ENCODE measurements around the gene NDRG3.

Gene NDRG3

DNA sequence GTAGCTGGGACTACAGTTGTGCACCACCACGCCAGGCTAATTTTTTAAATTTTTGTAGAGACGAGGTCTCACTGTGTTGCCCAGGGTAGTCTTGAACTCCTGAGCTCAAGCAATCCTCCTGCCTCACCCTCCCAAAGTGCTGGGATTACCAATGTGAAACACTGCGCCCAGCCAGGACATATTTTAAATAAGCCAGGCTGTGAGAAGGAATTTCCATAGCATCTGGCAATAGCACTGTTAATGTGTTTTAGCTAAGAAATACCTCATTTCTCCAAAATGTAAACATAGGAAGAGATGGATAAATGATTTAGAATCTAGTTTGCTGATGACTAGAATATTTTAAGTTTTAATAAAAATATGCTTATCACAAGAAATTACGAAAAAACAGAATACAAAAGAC, 72.9 kb downstream of the NDRG3 start:
- Histone ChIP-seq H3K4me3 (ENCODE audit: low read length) (no peak overlapping the region), H3K27ac (ENCODE audit: low read length) (no peak overlapping the region), H3K4me1 (ENCODE audit: control insufficient read depth, insufficient read depth, low read length) (no peaks in the 10 kb centered on the region), H3K9me3 (ENCODE audit: control insufficient read depth, insufficient read depth, low read length) (no peaks in the 10 kb centered on the region), H3K36me3 (ENCODE audit: control insufficient read depth, insufficient read depth, low read length) (no peaks in the 10 kb centered on the region), H3K27me3 (ENCODE audit: control insufficient read depth, insufficient read depth, low read length) (no peaks in the 10 kb centered on the region)
- WGBS (ENCODE audit: insufficient coverage, insufficient read length), result no CpG with 5 or more reads among the region's 4 CpGs
- DNase-seq (ENCODE audit: low read depth, low spot score), result no peak

DNA sequence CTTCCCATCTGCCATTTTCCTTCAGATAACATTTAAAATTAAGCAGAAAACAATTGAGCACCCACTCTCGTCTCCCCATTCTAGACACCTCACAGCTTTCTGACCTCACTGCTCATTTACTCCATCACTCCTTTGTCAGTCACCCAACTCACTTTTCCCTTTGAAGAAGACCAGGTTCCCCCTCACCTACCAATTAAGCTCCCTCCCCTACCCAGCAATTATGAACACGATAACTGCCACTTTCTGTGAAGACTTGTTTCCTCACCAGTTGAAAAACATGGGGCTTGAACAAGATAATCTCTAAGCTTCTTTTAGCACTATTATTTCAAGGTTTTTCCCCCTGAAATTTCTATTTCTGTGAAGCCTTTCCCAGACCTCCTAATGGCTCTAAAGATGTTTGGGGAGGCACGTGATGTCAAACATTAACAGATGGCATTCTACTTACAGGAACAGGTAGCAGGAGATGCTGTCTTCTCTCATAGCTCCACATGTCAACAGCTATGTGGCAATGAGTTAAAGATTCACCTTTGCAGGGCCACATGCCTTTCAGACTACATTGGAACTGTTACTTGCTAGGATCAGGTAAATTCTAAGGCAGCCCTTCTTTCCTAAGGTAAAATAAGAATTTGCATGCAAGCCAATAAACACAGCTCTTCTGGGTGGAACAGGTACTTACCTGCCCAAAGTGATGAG, 75.1 kb downstream of the NDRG3 start:
- DNase-seq (ENCODE audit: low read depth, low spot score), result no peak
- Histone ChIP-seq H3K9me3 (ENCODE audit: control insufficient read depth, insufficient read depth, low read length) (no peaks in the 10 kb centered on the region), H3K27ac (ENCODE audit: low read length) (no peak overlapping the region), H3K27me3 (ENCODE audit: control insufficient read depth, insufficient read depth, low read length) (no peaks in the 10 kb centered on the region), H3K4me1 (ENCODE audit: control insufficient read depth, insufficient read depth, low read length) (no peaks in the 10 kb centered on the region), H3K36me3 (ENCODE audit: control insufficient read depth, insufficient read depth, low read length) (no peaks in the 10 kb centered on the region), H3K4me3 (ENCODE audit: low read length) (no peak overlapping the region)
- no CpG with 5 or more reads among the region's 3 CpGs for WGBS (ENCODE audit: insufficient coverage, insufficient read length)

DNA sequence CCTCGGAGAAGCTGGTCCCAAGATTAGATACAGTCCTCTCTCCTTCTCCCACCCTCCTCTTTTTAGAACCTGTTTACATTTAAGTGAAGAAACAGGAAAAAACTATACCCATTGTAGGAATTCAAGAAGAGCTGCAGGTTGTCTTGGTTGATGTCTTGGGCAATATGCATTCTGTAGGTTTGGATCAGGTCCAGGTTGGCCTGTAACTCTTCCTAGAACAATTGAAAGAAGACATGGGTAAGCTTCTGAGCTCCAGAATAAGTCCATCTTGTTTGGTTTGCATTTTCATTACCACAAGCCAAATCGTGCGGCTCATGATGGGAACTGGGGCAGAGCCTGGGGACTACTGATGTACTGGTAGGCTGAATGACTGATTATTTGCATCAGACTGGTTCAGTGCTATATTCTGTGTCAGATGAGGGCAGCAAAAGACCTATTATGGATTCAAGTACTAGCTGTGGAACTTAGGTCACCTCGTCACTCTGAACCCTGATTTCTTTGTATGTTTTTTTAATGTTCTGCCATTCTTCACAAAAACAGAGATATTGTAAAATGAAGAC, 79.6 kb downstream of the NDRG3 start:
- Histone ChIP-seq H3K9me3 (ENCODE audit: control insufficient read depth, insufficient read depth, low read length) (no peaks in the 10 kb centered on the region), H3K4me1 (ENCODE audit: control insufficient read depth, insufficient read depth, low read length) (no peaks in the 10 kb centered on the region), H3K27me3 (ENCODE audit: control insufficient read depth, insufficient read depth, low read length) (no peaks in the 10 kb centered on the region), H3K27ac (ENCODE audit: low read length) (no peak overlapping the region), H3K36me3 (ENCODE audit: control insufficient read depth, insufficient read depth, low read length) (no peaks in the 10 kb centered on the region), H3K4me3 (ENCODE audit: low read length) (no peak overlapping the region)
- no CpG with 5 or more reads among the region's 4 CpGs for WGBS (ENCODE audit: insufficient coverage, insufficient read length)
- no peak for DNase-seq (ENCODE audit: low read depth, low spot score)

DNA sequence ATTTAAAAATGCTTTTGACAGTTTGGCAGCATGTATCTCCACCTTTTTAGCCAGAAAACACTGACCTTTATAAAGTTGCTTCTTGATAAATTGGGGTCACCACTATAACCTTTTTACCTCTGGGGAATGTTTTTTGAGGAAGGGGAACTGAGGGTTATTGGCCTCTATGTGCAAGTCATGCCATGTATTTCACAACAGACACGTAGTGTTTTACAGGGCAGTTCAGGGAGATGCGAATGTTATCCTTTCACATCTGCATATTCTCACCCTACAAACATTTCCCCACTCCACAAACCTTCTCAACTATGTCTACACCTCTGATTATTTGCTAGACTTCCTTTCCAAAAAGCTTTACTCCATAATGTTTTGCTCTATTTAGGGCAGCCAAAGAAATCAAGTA, 82.9 kb downstream of the NDRG3 start:
- no peak overlapping the region for H3K27ac ChIP-seq (ENCODE audit: low read length)
- H3K36me3 ChIP-seq (ENCODE audit: control insufficient read depth, insufficient read depth, low read length), result no peaks in the 10 kb centered on the region
- no CpG with 5 or more reads among the region's 2 CpGs for WGBS (ENCODE audit: insufficient coverage, insufficient read length)
- H3K9me3 ChIP-seq (ENCODE audit: control insufficient read depth, insufficient read depth, low read length), result no peaks in the 10 kb centered on the region
- no peaks in the 10 kb centered on the region for H3K4me1 ChIP-seq (ENCODE audit: control insufficient read depth, insufficient read depth, low read length)
- H3K4me3 ChIP-seq (ENCODE audit: low read length), result no peak overlapping the region
- no peak for DNase-seq (ENCODE audit: low read depth, low spot score)
- no peaks in the 10 kb centered on the region for H3K27me3 ChIP-seq (ENCODE audit: control insufficient read depth, insufficient read depth, low read length)

DNA sequence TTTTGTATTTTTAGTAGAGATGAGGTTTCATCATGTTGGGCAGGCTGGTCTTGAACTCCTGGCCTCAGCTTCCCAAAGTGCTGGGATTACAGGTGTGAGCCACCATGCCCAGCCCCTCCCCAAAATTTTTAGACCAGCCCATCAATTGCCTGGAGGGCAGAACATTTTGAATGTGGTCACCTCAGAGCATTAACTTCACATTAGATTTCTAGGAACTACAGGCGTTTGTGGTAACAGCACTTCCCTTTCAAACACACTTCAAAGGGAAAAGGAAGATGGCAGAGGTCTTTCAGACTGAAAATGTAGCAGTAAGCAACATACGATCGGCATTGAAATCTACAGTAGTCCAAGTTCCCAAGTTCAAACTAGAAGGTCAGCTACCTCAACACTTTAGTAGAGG, 87.6 kb downstream of the NDRG3 start:
- no peaks in the 10 kb centered on the region for H3K9me3 ChIP-seq (ENCODE audit: control insufficient read depth, insufficient read depth, low read length)
- H3K36me3 ChIP-seq (ENCODE audit: control insufficient read depth, insufficient read depth, low read length), result no peaks in the 10 kb centered on the region
- H3K27ac ChIP-seq (ENCODE audit: low read length), result no peak overlapping the region
- no peaks in the 10 kb centered on the region for H3K27me3 ChIP-seq (ENCODE audit: control insufficient read depth, insufficient read depth, low read length)
- no peak for DNase-seq (ENCODE audit: low read depth, low spot score)
- no peaks in the 10 kb centered on the region for H3K4me1 ChIP-seq (ENCODE audit: control insufficient read depth, insufficient read depth, low read length)
- no peak overlapping the region for H3K4me3 ChIP-seq (ENCODE audit: low read length)
- WGBS (ENCODE audit: insufficient coverage, insufficient read length), result no CpG with 5 or more reads among the region's 3 CpGs

DNA sequence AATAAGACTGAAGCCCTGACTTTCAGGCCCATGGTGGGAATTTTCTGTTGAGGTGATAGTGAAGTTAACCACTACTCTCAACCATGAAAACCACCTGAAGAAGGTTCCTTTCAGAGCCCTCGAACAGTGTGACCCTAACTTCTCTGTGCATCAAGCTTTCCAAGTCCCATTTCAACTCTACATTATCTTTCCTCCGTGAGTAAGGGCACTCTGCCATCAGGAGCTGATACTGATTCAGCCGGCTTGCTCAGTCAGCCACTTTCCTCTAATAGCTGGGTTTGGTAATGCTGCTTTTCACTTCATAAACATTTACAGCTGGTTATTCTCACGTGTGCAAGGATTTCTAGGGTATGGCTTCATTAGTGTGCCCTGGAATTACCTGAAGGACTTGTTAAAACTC, 89.2 kb downstream of the NDRG3 start:
- no peaks in the 10 kb centered on the region for H3K9me3 ChIP-seq (ENCODE audit: control insufficient read depth, insufficient read depth, low read length)
- WGBS (ENCODE audit: insufficient coverage, insufficient read length), result no CpG with 5 or more reads among the region's 4 CpGs
- H3K27ac ChIP-seq (ENCODE audit: low read length), result no peak overlapping the region
- H3K36me3 ChIP-seq (ENCODE audit: control insufficient read depth, insufficient read depth, low read length), result no peaks in the 10 kb centered on the region
- H3K4me3 ChIP-seq (ENCODE audit: low read length), result no peak overlapping the region
- no peaks in the 10 kb centered on the region for H3K4me1 ChIP-seq (ENCODE audit: control insufficient read depth, insufficient read depth, low read length)
- DNase-seq (ENCODE audit: low read depth, low spot score), result no peak
- H3K27me3 ChIP-seq (ENCODE audit: control insufficient read depth, insufficient read depth, low read length), result no peaks in the 10 kb centered on the region

DNA sequence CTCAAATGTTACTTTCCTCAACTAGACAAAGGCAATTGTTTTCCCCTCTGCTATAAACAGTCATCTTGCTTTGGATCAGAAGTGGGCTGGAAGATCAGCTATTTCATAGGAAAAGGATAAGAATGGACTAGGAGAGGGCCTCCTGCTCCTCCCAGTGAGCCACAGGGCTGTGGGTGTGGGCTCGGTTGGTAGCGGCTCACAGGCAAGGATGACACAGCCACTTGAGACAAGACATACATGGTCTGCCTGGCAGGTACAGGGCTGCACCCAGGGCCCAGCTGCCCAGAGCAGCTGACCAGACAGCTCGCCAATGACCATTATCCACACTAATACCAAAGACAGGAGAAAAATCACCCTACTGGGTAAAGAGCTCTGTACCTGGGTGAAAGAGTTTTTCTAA, 90.9 kb downstream of the NDRG3 start:
- H3K36me3 ChIP-seq (ENCODE audit: control insufficient read depth, insufficient read depth, low read length), result no peaks in the 10 kb centered on the region
- H3K27me3 ChIP-seq (ENCODE audit: control insufficient read depth, insufficient read depth, low read length), result no peaks in the 10 kb centered on the region
- H3K4me3 ChIP-seq (ENCODE audit: low read length), result no peak overlapping the region
- WGBS (ENCODE audit: insufficient coverage, insufficient read length), result no CpG with 5 or more reads among the region's 3 CpGs
- DNase-seq (ENCODE audit: low read depth, low spot score), result no peak
- H3K27ac ChIP-seq (ENCODE audit: low read length), result no peak overlapping the region
- H3K4me1 ChIP-seq (ENCODE audit: control insufficient read depth, insufficient read depth, low read length), result no peaks in the 10 kb centered on the region
- no peaks in the 10 kb centered on the region for H3K9me3 ChIP-seq (ENCODE audit: control insufficient read depth, insufficient read depth, low read length)

DNA sequence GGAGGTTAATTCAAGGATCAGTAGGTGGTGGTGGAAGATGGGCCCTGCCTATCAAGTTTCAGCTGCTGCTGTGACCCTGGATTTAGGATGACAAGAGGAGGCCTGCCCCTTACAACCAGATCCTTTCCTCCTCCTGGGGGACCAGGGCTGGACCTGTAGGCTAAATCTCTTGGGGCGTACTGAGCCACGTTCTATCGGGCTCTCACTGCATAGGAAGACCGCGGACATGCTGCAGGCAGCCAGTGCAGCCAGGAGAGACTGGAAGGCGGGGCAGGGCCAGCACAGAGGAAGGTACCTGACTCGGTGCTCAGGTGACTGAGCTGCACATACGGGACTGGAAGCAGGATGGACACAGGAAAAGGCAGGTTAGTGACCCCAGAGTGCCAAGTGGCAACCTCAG, 91.4 kb downstream of the NDRG3 start:
- Histone ChIP-seq H3K27ac (ENCODE audit: low read length) (no peak overlapping the region), H3K9me3 (ENCODE audit: control insufficient read depth, insufficient read depth, low read length) (no peaks in the 10 kb centered on the region), H3K4me1 (ENCODE audit: control insufficient read depth, insufficient read depth, low read length) (no peaks in the 10 kb centered on the region), H3K27me3 (ENCODE audit: control insufficient read depth, insufficient read depth, low read length) (no peaks in the 10 kb centered on the region), H3K36me3 (ENCODE audit: control insufficient read depth, insufficient read depth, low read length) (no peaks in the 10 kb centered on the region), H3K4me3 (ENCODE audit: low read length) (no peak overlapping the region)
- no peak for DNase-seq (ENCODE audit: low read depth, low spot score)
- WGBS (ENCODE audit: insufficient coverage, insufficient read length), result no CpG with 5 or more reads among the region's 8 CpGs

DNA sequence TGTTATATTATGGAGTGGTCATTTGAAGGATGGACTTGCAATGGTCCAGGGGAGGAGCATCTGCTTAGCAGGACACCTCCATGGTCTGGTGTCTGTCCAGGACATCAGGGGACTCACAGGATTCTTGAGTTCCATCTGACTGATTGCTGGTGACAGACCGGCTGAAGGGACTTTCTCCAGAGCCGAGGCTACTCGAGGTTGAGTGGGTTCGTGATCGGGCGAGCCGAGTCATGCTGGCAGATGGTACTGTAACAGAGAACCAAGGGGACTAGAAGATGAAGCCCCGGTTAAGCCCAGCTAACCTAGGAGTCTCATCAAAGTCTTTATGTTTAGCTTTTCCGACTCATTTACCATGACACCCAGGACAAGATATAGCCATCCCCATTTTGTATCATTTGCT, 92.4 kb downstream of the NDRG3 start:
- no peak overlapping the region for H3K4me3 ChIP-seq (ENCODE audit: low read length)
- no peaks in the 10 kb centered on the region for H3K4me1 ChIP-seq (ENCODE audit: control insufficient read depth, insufficient read depth, low read length)
- H3K27me3 ChIP-seq (ENCODE audit: control insufficient read depth, insufficient read depth, low read length), result no peaks in the 10 kb centered on the region
- H3K9me3 ChIP-seq (ENCODE audit: control insufficient read depth, insufficient read depth, low read length), result no peaks in the 10 kb centered on the region
- no CpG with 5 or more reads among the region's 9 CpGs for WGBS (ENCODE audit: insufficient coverage, insufficient read length)
- H3K27ac ChIP-seq (ENCODE audit: low read length), result no peak overlapping the region
- no peaks in the 10 kb centered on the region for H3K36me3 ChIP-seq (ENCODE audit: control insufficient read depth, insufficient read depth, low read length)
- no peak for DNase-seq (ENCODE audit: low read depth, low spot score)

DNA sequence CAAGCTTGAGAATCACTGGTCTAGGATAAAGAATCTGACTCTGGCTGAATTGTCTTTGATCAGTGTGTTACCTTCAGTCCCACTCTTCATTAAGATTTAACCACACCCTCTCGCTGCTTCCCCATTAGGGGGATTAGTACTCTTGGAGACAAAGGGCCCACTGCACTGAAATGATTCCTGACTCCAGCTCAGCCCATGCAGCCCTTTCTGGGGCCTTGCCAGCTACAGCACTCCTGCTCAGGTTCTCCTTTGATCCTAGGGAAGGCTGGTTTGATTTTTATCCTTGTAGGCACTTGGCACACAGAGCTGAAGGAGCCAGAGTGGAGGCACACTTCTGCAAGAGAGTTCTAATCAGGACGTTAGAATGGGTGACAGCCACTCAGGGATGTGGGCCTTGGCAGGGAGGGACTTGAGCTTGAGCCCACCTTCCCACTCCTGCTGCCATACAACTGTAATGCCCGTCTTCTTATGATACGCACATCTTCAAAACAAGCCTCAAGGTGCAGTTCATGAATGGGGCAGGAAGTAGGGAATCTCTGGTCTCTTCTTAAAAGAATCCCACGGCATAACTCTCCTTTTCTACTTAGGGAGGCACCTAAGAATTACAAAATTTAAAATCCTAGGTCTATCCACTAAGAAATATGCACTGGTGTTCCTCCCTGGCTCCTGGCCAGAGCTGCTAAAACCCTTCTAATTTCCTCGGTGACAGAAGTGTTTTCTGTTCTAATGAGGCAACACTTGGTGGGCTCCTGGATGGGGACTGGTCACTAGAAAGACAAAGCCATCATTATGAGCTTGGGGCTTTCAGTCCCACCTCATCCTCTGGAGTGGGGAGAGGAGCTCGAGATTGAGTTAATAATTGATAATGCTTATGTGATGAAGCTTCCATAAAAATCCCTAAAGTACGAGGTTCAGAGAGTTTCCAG, 98.4 kb downstream of the NDRG3 start:
- DNase-seq (ENCODE audit: low read depth, low spot score), result no peak
- no peaks in the 10 kb centered on the region for H3K36me3 ChIP-seq (ENCODE audit: control insufficient read depth, insufficient read depth, low read length)
- peaks cover 1% of the 10 kb centered on the region; the same call in 1 of the 2 replicates for H3K4me1 ChIP-seq (ENCODE audit: control insufficient read depth, insufficient read depth, low read length)
- WGBS (ENCODE audit: insufficient coverage, insufficient read length), result no CpG with 5 or more reads among the region's 8 CpGs
- no peaks in the 10 kb centered on the region for H3K27me3 ChIP-seq (ENCODE audit: control insufficient read depth, insufficient read depth, low read length)
- H3K9me3 ChIP-seq (ENCODE audit: control insufficient read depth, insufficient read depth, low read length), result no peaks in the 10 kb centered on the region
- H3K27ac ChIP-seq (ENCODE audit: low read length), result no peak overlapping the region
- H3K4me3 ChIP-seq (ENCODE audit: low read length), result no peak overlapping the region
